H1 (cell line): ENCODE measurements around the gene TMEM198. TPM values are rescaled to one million over a fixed set of nuclear protein-coding genes. Genes with fewer than 3 reads are reported as not detected.
A peak's percentile ranks its signal among the peaks of the same experiment; 100 is the strongest.

Experiments used
- CTCF ChIA-PET: fragments of 300-600 bp; sonication (Branson Sonifier 250); formaldehyde crosslinking; loops from one replicate; lab custom pipeline; 2021; ENCODE audit not compliant: partially characterized antibody; lab: Charles Lee
- POLR2A ChIA-PET: fragments of 300-600 bp; sonication (Branson Sonifier 250); formaldehyde crosslinking; loops from one replicate; lab custom pipeline; 2021; ENCODE audit warnings: inconsistent platforms; ENCODE audit not compliant: partially characterized antibody; lab: Charles Lee
- DNase-seq, 2 experiments: peaks; one replicate each; pipeline versions ENCODE4 v3.0.0 to v3.0.0-alpha.2; 2010 to 2022; ENCODE audit warnings: low spot score in 2 of 2, low read depth in 1 of 2, mixed read lengths in 1 of 2
- FAIRE-seq: peaks from 2 replicates; lab custom pipeline; 2011; peaks lifted over from hg19 to GRCh38; lab: Jason Lieb, UNC
- H2AFZ ChIP-seq: 2 replicates; pipeline ENCODE4 v1.8.1; 2012; ENCODE audit warnings: low read length, inconsistent platforms
- H2AK5ac ChIP-seq: 2 replicates; pipeline ENCODE4 v1.6.1; 2013; ENCODE audit warnings: low read depth, low read length
- H2BK120ac ChIP-seq: replicated peaks from 2 replicates; pipeline ENCODE3; 2013; ENCODE audit warnings: low read depth, low read length, inconsistent platforms
- H2BK12ac ChIP-seq: 2 replicates; pipeline ENCODE4 v1.6.1; 2013; ENCODE audit warnings: low read depth, low read length
- H2BK15ac ChIP-seq: 2 replicates; pipeline ENCODE4 v1.6.1; 2013; ENCODE audit warnings: low read length
- H2BK20ac ChIP-seq: 2 replicates; pipeline ENCODE4 v1.6.1; 2013; ENCODE audit warnings: low read length
- H2BK5ac ChIP-seq: 2 replicates; pipeline ENCODE4 v1.6.1; 2013; ENCODE audit warnings: low read depth, low read length
- H3K14ac ChIP-seq: 2 replicates; pipeline ENCODE4 v1.6.1; 2013; ENCODE audit warnings: inconsistent platforms; ENCODE audit not compliant: insufficient read length
- H3K18ac ChIP-seq: 2 replicates; pipeline ENCODE4 v1.6.1; 2013; ENCODE audit warnings: low read length; ENCODE audit errors: extremely low read depth
- H3K23ac ChIP-seq: 2 replicates; pipeline ENCODE4 v1.6.1; 2013; ENCODE audit warnings: inconsistent platforms; ENCODE audit not compliant: insufficient read length
- H3K23me2 ChIP-seq: 2 replicates; pipeline ENCODE4 v1.6.1; 2013; ENCODE audit warnings: low read depth, low read length
- H3K27ac ChIP-seq: 2 replicates; pipeline ENCODE4 v1.6.1; 2011; ENCODE audit warnings: low read depth, low read length, inconsistent platforms
- H3K27me3 ChIP-seq, 4 experiments: replicated peaks in 1 of 4; 1 replicate in 1 of 4; 2 replicates in 3 of 4; pipeline versions ENCODE4 v1.6.1 to v1.8.1; 2011 to 2013; ENCODE audit warnings: low read length in 3 of 4, mild to moderate bottlenecking in 3 of 4, inconsistent platforms in 2 of 4, mixed read lengths in 2 of 4, moderate library complexity in 1 of 4; ENCODE audit not compliant: control insufficient read depth in 3 of 4, insufficient read depth in 3 of 4; ENCODE audit errors: extremely low read depth in 1 of 4
- H3K36me3 ChIP-seq, 4 experiments: 2 replicates each; pipeline versions ENCODE4 v1.6.1 to v1.8.1; 2011 to 2013; ENCODE audit warnings: mild to moderate bottlenecking in 4 of 4, low read length in 3 of 4, moderate library complexity in 2 of 4, control low read depth in 1 of 4, inconsistent platforms in 1 of 4; ENCODE audit not compliant: insufficient read depth in 4 of 4, control insufficient read depth in 2 of 4
- H3K4ac ChIP-seq: replicated peaks from 2 replicates; pipeline ENCODE3; 2013; ENCODE audit warnings: low read length, low read depth, mixed read lengths, inconsistent platforms; ENCODE audit not compliant: insufficient read length
- H3K4me1 ChIP-seq, 4 experiments: replicated peaks in 1 of 4; 1 replicate in 1 of 4; 2 replicates in 3 of 4; pipeline versions ENCODE4 v1.6.1 to v1.8.1; 2011 to 2013; ENCODE audit warnings: low read length in 3 of 4, inconsistent platforms in 2 of 4, mixed read lengths in 1 of 4; ENCODE audit not compliant: insufficient read depth in 4 of 4, control insufficient read depth in 3 of 4
- H3K4me2 ChIP-seq, 2 experiments: 2 replicates each; pipeline versions ENCODE4 v1.6.1 to v1.8.1; 2011 to 2013; ENCODE audit warnings: low read depth in 2 of 2, low read length in 2 of 2, control low read depth in 1 of 2, inconsistent platforms in 1 of 2, mild to moderate bottlenecking in 1 of 2; ENCODE audit not compliant: insufficient read depth in 1 of 2
- H3K4me3 ChIP-seq, 4 experiments: fragments of 200-600, 300-600 bp in 1 of 4; sonication (generic), shearing (Covaris generic), sonication (Bioruptor Twin) in 1 of 4; 2 replicates each; pipeline versions ENCODE4 v1.5.1 to v1.8.1; 2011 to 2016; ENCODE audit warnings: low read length in 4 of 4, low read depth in 3 of 4, control low read depth in 2 of 4, inconsistent platforms in 2 of 4, mild to moderate bottlenecking in 2 of 4, mixed read lengths in 1 of 4, moderate library complexity in 1 of 4; ENCODE audit not compliant: insufficient read depth in 2 of 4; ENCODE audit errors: extremely low read depth in 1 of 4
- H3K56ac ChIP-seq: replicated peaks from 2 replicates; pipeline ENCODE3; 2013; ENCODE audit warnings: low read depth, mild to moderate bottlenecking, mixed read lengths, low read length, inconsistent platforms; ENCODE audit not compliant: insufficient read length
- H3K79me1 ChIP-seq: 2 replicates; pipeline ENCODE4 v1.6.1; 2013; ENCODE audit warnings: low read depth, low read length, control low read depth
- H3K79me2 ChIP-seq, 2 experiments: 2 replicates each; pipeline versions ENCODE4 v1.6.1 to v1.8.1; 2012 to 2013; ENCODE audit warnings: low read length in 2 of 2, mild to moderate bottlenecking in 2 of 2, inconsistent platforms in 1 of 2; ENCODE audit not compliant: insufficient read depth in 2 of 2, control insufficient read depth in 1 of 2
- H3K9ac ChIP-seq, 4 experiments: replicated peaks in 1 of 4; 1 replicate in 1 of 4; 2 replicates in 3 of 4; pipeline versions ENCODE4 v1.6.1 to v1.8.1; 2011 to 2013; ENCODE audit warnings: low read depth in 3 of 4, low read length in 3 of 4, control low read depth in 2 of 4, mild to moderate bottlenecking in 2 of 4, moderate library complexity in 2 of 4, inconsistent platforms in 1 of 4; ENCODE audit errors: extremely low read depth in 1 of 4
- H3K9me3 ChIP-seq, 2 experiments: 2 replicates each; pipeline versions ENCODE4 v1.6.1 to v1.8.1; 2012 to 2013; ENCODE audit warnings: mild to moderate bottlenecking in 2 of 2, moderate library complexity in 2 of 2, control low read depth in 1 of 2, inconsistent platforms in 1 of 2, low read depth in 1 of 2, low read length in 1 of 2, mixed read lengths in 1 of 2; ENCODE audit not compliant: insufficient read depth in 2 of 2
- H4K20me1 ChIP-seq, 2 experiments: replicated peaks in 1 of 2; 2 replicates each; pipeline versions ENCODE3 to v1.8.1; 2011 to 2013; ENCODE audit warnings: inconsistent platforms in 2 of 2, low read length in 2 of 2, mild to moderate bottlenecking in 1 of 2; ENCODE audit not compliant: insufficient read depth in 2 of 2, control insufficient read depth in 1 of 2
- H4K5ac ChIP-seq: 2 replicates; pipeline ENCODE4 v1.6.1; 2013; ENCODE audit warnings: low read length, low read depth, mixed read lengths, inconsistent platforms; ENCODE audit not compliant: insufficient read length
- H4K8ac ChIP-seq: 2 replicates; pipeline ENCODE4 v1.8.0; 2013; ENCODE audit warnings: mild to moderate bottlenecking, moderate library complexity, low read length, inconsistent platforms; ENCODE audit not compliant: insufficient read depth; ENCODE audit errors: extremely low read depth
- H4K91ac ChIP-seq: replicated peaks from 2 replicates; pipeline ENCODE3; 2013; ENCODE audit warnings: low read length, mixed read lengths, inconsistent platforms; ENCODE audit not compliant: insufficient read length
- EP300 ChIP-seq, 2 experiments: IDR thresholded peaks; 1 replicate in 1 of 2; 2 replicates in 1 of 2; pipeline ENCODE4 v1.6.1; 2011 to 2012; ENCODE audit warnings: low read depth in 2 of 2, low read length in 2 of 2, mild to moderate bottlenecking in 2 of 2, borderline replicate concordance in 1 of 2, inconsistent platforms in 1 of 2, moderate library complexity in 1 of 2
- GTF2F1 ChIP-seq: IDR thresholded peaks from 2 replicates; pipeline ENCODE4 v1.6.1; 2012; ENCODE audit warnings: low read depth, low read length, improper control_type of control experiment, borderline replicate concordance
- HDAC2 ChIP-seq, 2 experiments: fragments of 300-600 bp in 1 of 2; sonication (generic) in 1 of 2; IDR thresholded peaks; 2 replicates each; pipeline ENCODE4 v1.6.1; 2011 to 2012; ENCODE audit warnings: low read depth in 2 of 2, low read length in 2 of 2, mild to moderate bottlenecking in 2 of 2, moderate library complexity in 2 of 2, borderline replicate concordance in 1 of 2, inconsistent platforms in 1 of 2
- JUND ChIP-seq: IDR thresholded peaks from 2 replicates; pipeline ENCODE4 v1.6.1; 2011; ENCODE audit warnings: mild to moderate bottlenecking, improper control_type of control experiment, low read length
- MAX ChIP-seq: IDR thresholded peaks from 2 replicates; pipeline ENCODE4 v1.6.1; 2012; ENCODE audit warnings: inconsistent platforms
- RBBP5 ChIP-seq: IDR thresholded peaks from 2 replicates; pipeline ENCODE4 v1.7.1; 2012; ENCODE audit warnings: low read depth, mild to moderate bottlenecking, inconsistent platforms, low read length, moderate library complexity, borderline replicate concordance
- RXRA ChIP-seq: IDR thresholded peaks from 2 replicates; pipeline ENCODE4 v1.6.1; 2011; ENCODE audit warnings: low read depth, mild to moderate bottlenecking, low read length, moderate library complexity; ENCODE audit not compliant: insufficient read depth
- TAF1 ChIP-seq: IDR thresholded peaks from 2 replicates; pipeline ENCODE4 v1.6.1; 2011; ENCODE audit warnings: mild to moderate bottlenecking, low read depth, low read length
- WGBS, 2 experiments: shearing (Covaris generic) in 1 of 2; methylation state at CpG; one replicate each; pipeline versions ENCODE4 v1.1.6 to v1.1.7; 2013 to 2015; ENCODE audit warnings: low lambda C conversion rate in 2 of 2, mixed read lengths in 2 of 2, inconsistent platforms in 1 of 2, low coverage in 1 of 2, missing lambda C conversion rate in 1 of 2; ENCODE audit not compliant: insufficient replicate concordance in 2 of 2, insufficient coverage in 1 of 2, insufficient read length in 1 of 2; ENCODE audit errors: extremely low coverage in 1 of 2, missing lambda C conversion rate in 1 of 2; 5-methylcytosine and 5-hydroxymethylcytosine counted together
- polyA plus RNA-seq, 7 experiments: library from polyadenylated mRNA; depleted of rRNA in 3 of 7; stranded (reverse) in 5 of 7; unstranded in 2 of 7; fragments of >200 nt in 5 of 7; fragments of 200-250 nt in 2 of 7; gene quantifications; 1 replicate in 5 of 7; 2 replicates in 1 of 7; 4 replicates in 1 of 7; pipeline versions ENCODE4 v1.2.1 to v1.2.3, GENCODE V29; 2011 to 2013; ENCODE audit warnings: missing spikeins in 2 of 7, mixed read lengths in 2 of 7
- total RNA-seq: library from RNA; stranded (reverse); fragmentation: NEBNext Ultra II Directional; extraction: Animal tissue kit (Norgen Biotek cat#: 25700); gene quantifications from 2 replicates; pipeline ENCODE4 v1.2.1, GENCODE V29; 2021

TMEM198 gene
- total and polyA plus RNA-seq, 2 of the 8 experiments (the other 6 are each of a cell fraction or from before 2014, with no cell fraction given), result 10.2 to 10.4 TPM

- FAIRE-seq, result peak; percentile 88
- H3K4me3 ChIP-seq, result peak overlapping the region in 2 of 4 experiments; percentile 15 to 32; a peak in 3 of 8 replicates
- peak overlapping the region; percentile 54 to 56 for H3K4me2 ChIP-seq
- H2BK15ac ChIP-seq, result peak overlapping the region; percentile 37; the same call in 1 of the 2 replicates
- H2AFZ ChIP-seq, result no peak overlapping the region
- peak overlapping the region; percentile 75 for H3K56ac ChIP-seq
- peak in 1 of 2 experiments; percentile 79 for DNase-seq
- peak overlapping the region; percentile 100 for H2BK120ac ChIP-seq
- H3K79me2 ChIP-seq, result peaks cover 0 to 11% of the 10 kb centered on the region in 2 experiments; a peak in 2 of 4 replicates
- POLR2A ChIA-PET, result interaction anchor here (0.7 to 18.6 kb wide), 6 partner anchors 6 to 31 kb away, joined by 3 to 293 read pairs (median 66); partner anchors contain the start of genes INHA, OBSL1 and STK11IP
- H3K4ac ChIP-seq, result peak overlapping the region; percentile 100
- H4K91ac ChIP-seq, result peak overlapping the region; percentile 100
- peak overlapping the region; percentile 96 for H4K5ac ChIP-seq
- H3K9ac ChIP-seq, result peak overlapping the region in 3 of 4 experiments; percentile 54 to 65 (median 58); a peak in 6 of 7 replicates
- peaks cover 6 to 64% (median 53%) of the 10 kb centered on the region in 4 experiments for H3K4me1 ChIP-seq
- peak overlapping the region; percentile 100 for H2BK20ac ChIP-seq
- H4K8ac ChIP-seq, result peak overlapping the region; percentile 84
- CTCF ChIA-PET, result interaction anchor here (0.8 to 19.7 kb wide), 11 partner anchors 8 to 77 kb away, joined by 3 to 293 read pairs (median 3); partner anchors contain the start of genes CHPF, STK11IP and TMEM198
- peak overlapping the region; percentile 92 for H3K27ac ChIP-seq
- H3K14ac ChIP-seq, result peak overlapping the region; percentile 84
- 40% methylated on average over 21 of the region's 21 CpGs; no CpG with 5 or more reads in 1 of the 2 experiments for WGBS, 2 experiments
- H3K27me3 ChIP-seq, result peaks cover 0 to 2% (median 0%) of the 10 kb centered on the region in 4 experiments; a peak in 1 of 7 replicates
- H2BK12ac ChIP-seq, result peak overlapping the region; percentile 100
- peak overlapping the region; percentile 87 for H3K23ac ChIP-seq
- peak overlapping the region; percentile 100 for H2AK5ac ChIP-seq
- H3K79me1 ChIP-seq, result 0 out of 2 replicates have a peak, but pooled peaks cover 2% of the 10 kb centered on the region
- H2BK5ac ChIP-seq, result peak overlapping the region; percentile 100
- H3K18ac ChIP-seq, result peak overlapping the region; percentile 99
- H3K36me3 ChIP-seq, result peaks cover 0 to 58% (median 11%) of the 10 kb centered on the region in 4 experiments; a peak in 6 of 8 replicates
- H4K20me1 ChIP-seq, result no peaks in the 10 kb centered on the region
- H3K9me3 ChIP-seq, result peaks cover 0 to 8% of the 10 kb centered on the region in 2 experiments; a peak in 1 of 4 replicates
- peaks cover 1% of the 10 kb centered on the region; the same call in 1 of the 2 replicates for H3K23me2 ChIP-seq
- TF ChIP-seq MAX (peak; percentile 38), GTF2F1 (0 out of 2 replicates have a peak, but pooled peaks have one; percentile 25), RBBP5 (peak; percentile 80; the same call in 1 of the 2 replicates), TAF1 (peak; percentile 65), HDAC2 (IDR thresholded peaks at IDR 0.05; ENCODE audit: borderline replicate concordance in 1 of 2, low read depth in 2 of 2, low read length in 2 of 2) (peak in 1 of 2 experiments; percentile 72; a peak in 1 of 4 replicates), RXRA (no peak), JUND (peak; percentile 6; the same call in 1 of the 2 replicates), EP300 (IDR thresholded peaks at IDR 0.05; ENCODE audit: borderline replicate concordance in 1 of 2, low read depth in 2 of 2, low read length in 2 of 2) (peak in 1 of 2 experiments; percentile 93; a peak in 1 of 3 replicates)
Observed at GRCh38 chr2:219565130-219566080, 21.6 kb downstream of the TMEM198 start.
